Amygdala (tissue), 56 donors: ENCODE results near the gene CDC14A.
"Not testable (repeated sequence)": the region's sequence is repeated elsewhere in the genome, so short reads cannot be mapped to it uniquely, and the experiment has no call there.

ENCODE experiments used
- DNase-seq, 56 donors: peaks; one replicate each; lab custom pipeline; 2025; lab: John Stamatoyannopoulos, UW

Gene CDC14A, protein sequence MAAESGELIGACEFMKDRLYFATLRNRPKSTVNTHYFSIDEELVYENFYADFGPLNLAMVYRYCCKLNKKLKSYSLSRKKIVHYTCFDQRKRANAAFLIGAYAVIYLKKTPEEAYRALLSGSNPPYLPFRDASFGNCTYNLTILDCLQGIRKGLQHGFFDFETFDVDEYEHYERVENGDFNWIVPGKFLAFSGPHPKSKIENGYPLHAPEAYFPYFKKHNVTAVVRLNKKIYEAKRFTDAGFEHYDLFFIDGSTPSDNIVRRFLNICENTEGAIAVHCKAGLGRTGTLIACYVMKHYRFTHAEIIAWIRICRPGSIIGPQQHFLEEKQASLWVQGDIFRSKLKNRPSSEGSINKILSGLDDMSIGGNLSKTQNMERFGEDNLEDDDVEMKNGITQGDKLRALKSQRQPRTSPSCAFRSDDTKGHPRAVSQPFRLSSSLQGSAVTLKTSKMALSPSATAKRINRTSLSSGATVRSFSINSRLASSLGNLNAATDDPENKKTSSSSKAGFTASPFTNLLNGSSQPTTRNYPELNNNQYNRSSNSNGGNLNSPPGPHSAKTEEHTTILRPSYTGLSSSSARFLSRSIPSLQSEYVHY

DNA sequence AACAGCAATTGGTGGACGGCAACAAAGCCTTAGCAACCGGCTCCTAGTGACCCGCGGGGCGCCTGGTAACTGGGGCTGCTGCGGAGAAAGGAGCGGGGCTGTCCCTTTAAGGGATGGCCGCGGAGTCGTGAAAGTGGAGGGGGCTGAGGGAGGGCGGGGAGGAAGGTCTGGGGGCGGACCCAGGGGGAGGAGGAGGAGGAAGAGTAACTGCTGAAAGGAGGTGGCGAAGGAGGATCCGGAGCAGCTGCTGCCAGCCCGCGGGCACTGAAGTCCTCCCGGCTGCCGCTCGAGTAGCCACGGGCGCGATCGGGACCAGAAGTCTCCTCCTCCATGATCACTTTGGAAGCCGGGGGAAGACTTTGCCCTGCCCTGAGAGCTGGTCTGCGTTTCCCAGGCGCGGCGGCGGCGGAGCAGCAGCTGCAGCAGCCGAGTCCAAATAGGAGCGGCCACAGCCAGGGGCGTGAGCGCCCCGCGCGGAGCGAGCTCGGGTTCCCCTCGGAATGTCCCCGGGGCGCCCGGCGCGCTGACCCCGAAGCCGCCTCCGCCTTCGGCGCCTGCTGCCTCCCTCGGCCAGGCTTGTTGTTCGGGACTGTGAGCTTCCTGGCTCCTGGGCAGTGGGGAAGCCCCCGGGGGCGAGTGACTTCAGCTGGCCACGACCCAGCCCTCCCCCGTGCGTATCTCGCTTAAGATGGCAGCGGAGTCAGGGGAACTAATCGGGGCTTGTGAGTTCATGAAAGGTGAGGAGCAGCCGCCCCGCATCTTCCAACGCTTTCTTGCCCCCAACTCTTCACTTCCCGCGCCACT lies at the start of gene CDC14A:
CDC14A (plus strand) TSS at position 240 of the 804 bp plus-strand sequence; CDS start at position 689, 449 bp downstream.
- DNase-seq: peak in 55 of 56 donors; percentile 16 to 93 (median 80)

- no peak for DNase-seq
Measured at GRCh38 chr1:100302739-100303138, 49.6 kb upstream of the CDC14A start.

DNA sequence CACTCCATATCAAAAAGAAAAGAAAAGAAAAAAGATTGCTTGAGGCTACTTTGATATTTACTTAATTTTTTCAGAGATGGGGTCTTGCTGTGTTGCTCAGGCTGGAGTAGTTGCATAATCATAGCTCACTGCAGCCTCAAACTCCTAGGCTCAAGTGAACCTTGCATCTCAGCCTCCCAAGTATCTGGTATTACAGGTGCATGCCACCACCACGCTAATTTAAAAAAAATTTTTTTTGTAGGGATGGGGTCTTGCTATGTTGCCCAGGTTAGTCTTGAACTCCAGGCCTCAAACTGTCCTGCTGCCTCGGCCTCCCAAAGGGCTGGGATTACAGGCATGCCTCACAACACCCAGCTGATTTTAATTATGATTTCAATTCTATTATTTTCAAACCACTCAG lies 48.1 kb upstream of the CDC14A start:
- no peak for DNase-seq

DNA sequence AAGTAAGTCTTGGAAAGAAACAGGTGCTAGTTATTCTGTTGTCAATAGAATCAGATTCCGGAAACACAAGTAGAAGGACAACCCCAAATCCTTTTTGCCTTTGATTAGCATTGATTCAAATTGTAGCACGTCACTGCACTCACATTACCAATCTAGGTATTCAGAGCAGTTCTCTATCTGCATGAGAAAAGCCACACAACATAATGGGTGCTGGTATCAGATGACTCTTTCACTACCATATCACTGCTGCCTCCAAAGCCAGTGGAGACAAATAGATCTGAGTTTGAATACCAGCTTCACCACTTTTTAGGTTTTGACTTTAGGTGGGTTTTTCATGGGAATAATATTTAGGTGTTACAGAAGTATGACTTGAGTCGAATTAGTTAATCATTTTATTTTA lies 47.4 kb upstream of the CDC14A start:
- DNase-seq: no peak

- DNase-seq: no peak
Measured at GRCh38 chr1:100305954-100306353, 46.4 kb upstream of the CDC14A start.

- DNase-seq: no peak
Measured at GRCh38 chr1:100306735-100307313, 45.5 kb upstream of the CDC14A start.

- no peak for DNase-seq
Measured at GRCh38 chr1:100308777-100309176, 43.5 kb upstream of the CDC14A start.

DNA sequence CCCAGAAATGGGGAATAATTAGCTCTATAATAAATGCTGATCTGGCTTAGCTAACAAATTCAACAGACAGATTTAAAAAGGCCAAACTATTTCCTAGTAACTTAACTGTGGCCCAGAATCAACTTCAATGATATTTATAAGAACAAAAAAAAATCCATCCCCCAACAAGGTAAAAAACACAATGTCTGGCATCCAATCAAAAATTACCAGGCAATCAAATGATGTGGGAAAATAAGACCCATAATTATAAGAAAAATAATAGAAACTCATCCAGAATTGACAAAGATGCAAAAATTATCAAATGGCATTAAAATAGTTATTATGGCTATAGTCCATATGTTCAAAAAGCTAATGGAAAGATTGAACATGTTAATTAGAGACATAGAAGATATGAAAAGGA lies 42.4 kb upstream of the CDC14A start:
- no peak for DNase-seq

- DNase-seq: no peak
Measured at GRCh38 chr1:100313382-100313781, 38.9 kb upstream of the CDC14A start.

DNA sequence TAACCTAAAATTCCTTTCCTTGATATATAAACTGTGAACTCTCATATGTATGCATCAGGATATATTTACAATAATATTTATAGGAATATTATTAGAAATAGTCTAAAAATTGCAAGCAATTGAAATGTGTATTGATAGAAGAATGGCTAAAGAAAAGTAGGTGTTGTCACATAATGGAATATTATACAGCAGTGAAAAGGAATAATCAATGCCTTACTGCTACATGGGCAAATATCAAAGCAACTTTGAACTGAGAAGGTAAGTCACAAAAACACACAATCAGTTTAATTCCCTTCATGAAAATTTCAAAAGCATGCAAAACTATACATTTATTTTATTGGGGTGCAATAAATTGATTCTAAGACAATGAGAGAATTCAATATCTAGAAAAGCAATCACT lies 35.7 kb upstream of the CDC14A start:
- no peak for DNase-seq

- no peak for DNase-seq
Measured at GRCh38 chr1:100320311-100321099, 31.8 kb upstream of the CDC14A start.

- no peak for DNase-seq
Measured at GRCh38 chr1:100321100-100321493, 31.2 kb upstream of the CDC14A start.

DNA sequence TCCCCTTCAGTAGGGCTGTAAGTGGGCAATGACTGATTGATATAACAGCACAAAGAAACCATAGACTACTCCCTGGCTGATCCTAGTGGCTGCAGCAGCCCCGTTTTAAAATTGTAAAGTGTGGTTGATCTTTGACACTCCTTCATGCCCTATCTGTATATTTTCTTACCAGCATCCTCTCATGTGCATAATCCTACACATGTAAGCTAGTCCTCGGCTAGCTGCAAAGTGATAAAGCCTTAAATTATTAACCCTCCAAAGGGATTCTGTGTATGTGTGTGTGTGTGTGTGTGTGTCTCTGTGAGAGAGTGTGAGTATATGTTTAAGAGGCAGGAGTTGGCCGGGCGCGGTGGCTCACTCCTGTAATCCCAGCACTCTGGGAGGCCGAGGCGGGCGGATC lies 30.8 kb upstream of the CDC14A start:
- DNase-seq: no peak

DNA sequence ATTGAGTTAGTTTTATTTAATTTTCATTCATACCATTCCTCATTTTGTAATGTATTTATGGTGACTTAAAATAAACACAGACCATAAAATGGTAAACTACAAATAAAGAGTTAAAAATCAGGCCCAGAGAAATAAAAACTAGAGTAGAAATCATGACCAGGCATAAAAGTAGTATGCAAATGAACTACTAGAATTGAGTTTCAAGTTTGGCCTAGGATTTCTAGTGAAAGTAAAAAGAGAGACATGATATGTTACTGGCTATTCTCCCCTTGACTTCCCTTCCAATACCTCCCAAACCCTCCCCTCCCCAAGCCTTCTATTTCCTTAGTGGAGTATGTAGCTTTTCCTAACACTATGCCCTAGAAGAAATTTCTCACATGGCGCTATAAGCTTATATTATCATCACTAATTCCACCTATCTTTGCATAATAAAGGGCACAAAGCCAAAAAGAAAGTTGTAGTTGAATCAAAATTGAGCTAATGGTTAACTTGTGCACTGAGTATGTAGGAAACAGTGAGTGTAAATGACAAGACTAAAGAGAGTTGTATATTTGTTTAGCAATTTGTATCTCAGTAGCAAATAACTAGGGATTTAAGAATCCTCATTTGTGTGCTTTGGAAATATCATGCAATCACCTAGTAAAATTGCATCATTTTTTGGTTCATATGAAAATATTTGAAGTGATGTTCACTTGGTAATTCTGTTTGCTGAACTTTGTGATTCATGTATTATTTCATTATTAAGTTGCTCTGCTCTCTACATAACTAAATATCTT lies 29.7 kb upstream of the CDC14A start:
- DNase-seq: no peak

- peak in 1 of 56 donors; percentile 2 for DNase-seq
Measured at GRCh38 chr1:100323419-100324106, 28.7 kb upstream of the CDC14A start.

DNA sequence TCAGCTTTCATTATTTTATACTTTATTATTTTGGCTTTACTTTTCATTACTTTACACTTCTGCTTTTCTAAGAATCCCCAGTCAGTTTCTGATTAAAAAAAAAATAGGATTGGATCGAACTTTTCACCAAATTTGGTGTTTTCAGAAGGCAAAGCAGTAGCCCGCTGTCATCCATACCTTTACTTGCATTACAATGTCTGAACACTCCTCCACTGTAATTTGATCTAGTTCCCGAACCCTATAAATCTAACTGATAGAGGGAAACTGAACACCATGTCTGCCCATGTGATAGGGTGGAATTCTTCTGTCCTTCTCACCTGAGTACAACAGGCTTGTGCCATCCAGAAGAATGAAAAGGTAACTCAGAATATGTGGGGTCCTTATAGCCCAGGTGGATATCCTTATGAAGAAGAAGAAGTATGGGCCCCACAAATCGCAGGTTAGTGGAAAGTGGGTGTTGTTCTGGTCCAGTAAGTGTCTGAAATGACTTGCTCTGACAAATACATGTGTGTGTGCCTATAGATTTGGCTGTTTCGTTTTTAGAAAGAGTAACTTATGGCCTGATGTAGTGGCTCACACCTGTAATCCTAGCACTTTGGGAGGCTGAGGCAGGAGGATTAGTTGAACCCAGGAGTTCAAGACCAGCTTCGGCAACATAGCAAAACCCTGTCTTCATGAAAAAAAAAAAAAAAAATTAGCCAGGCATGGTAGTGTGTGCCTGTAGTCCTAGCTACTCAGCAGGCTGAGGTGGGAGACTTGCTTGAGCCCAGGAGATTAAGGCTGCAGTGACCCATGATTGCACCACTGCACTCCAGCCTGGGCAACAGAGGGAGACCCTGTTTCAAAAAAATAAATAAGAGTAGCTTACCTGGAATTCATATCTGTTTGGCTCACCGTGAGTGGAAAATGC lies 26.6 kb upstream of the CDC14A start:
- DNase-seq: no peak

DNA sequence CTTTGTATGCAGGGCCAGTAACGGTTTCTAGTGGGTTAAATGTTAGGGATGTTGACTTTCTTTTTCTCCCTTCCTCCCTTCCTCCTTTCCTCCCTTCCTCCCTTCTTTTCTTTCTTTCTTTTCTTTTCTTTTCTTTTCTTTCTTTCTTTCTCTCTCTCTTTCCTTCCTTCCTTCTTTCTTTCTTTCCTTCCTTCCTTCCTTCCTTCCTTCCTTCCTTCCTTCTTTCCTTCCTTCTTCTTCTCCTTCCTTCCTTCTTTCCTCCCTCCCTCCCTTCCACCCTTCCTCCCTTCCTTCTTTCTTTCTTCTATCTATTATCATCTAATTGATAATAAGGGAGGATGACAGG lies 26.0 kb upstream of the CDC14A start:
- DNase-seq: not testable (repeated sequence)

GRCh38 chr1:100328133-100328532 lies 24.2 kb upstream of the CDC14A start:
- DNase-seq: no peak
